NCI-H146 (cell line): Measurements from ENCODE around the gene GLYR1.
A peak's percentile ranks its signal among the peaks of the same experiment; 100 is the strongest.

ENCODE experiments used
- DNase-seq: peaks from one replicate; lab custom pipeline; 2025; lab: John Stamatoyannopoulos, UW

GLYR1 gene

DNA sequence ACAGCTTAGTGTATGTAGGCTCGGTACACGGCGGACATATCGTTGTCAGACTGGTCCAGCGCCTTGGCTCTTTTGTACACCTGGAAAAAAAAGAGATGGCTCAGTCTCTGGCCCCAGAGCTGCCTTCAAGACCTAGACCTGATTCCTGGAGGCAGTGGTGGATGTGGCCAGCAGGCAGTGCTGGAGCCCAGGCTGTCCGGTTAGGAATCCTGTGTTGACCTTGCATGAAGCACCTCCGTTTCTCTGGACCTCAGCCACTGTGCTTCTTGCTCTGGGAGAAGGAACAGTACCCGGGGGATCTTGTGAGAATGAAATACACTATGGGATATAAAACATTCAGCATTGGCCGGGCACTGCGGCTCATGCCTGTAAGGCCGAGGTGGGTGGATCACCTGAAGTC lies 41.9 kb downstream of the GLYR1 start:
- no peak for DNase-seq

DNA sequence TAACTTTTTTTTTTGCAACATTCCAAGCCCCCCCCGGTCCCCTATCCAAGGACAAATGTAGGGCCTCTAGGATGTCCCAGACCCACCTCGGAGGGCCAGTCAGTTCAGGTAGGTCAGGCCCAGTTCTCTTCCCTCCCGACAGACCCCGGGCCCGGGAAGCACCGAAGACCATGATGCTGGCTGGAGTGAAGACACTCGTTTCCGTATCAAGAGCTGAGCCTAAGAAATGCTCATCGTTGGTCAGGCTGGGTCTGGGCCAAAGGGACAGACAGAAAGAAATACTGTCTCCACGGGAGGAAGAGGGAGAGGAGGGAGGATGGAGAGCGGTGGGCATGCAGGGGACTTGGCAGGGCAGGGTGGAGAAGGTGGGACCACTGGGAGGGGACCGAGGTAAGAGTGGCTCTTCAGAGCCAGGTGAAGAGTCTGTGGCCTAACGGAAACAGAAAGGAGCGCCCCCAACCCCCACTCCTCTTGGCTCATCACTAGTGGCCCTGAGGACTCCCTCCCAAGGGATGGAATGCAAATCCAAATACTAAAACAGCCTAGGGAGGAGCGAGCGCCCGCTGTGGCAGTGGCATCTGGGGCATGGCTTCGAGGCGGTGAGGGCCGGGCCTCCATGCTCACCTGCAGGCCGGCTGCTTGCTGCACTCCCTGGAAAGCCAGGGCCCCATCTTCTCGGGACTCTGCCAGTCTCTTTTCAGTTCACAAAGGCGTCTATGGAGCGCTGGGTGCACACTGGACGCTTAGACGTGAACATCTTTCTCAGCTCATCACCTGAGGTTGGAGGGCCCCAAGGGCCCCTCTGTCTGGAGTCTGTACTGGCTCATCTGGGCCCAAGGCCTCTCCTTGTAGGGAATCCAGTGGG lies 43.0 kb downstream of the GLYR1 start:
- DNase-seq = no peak

DNA sequence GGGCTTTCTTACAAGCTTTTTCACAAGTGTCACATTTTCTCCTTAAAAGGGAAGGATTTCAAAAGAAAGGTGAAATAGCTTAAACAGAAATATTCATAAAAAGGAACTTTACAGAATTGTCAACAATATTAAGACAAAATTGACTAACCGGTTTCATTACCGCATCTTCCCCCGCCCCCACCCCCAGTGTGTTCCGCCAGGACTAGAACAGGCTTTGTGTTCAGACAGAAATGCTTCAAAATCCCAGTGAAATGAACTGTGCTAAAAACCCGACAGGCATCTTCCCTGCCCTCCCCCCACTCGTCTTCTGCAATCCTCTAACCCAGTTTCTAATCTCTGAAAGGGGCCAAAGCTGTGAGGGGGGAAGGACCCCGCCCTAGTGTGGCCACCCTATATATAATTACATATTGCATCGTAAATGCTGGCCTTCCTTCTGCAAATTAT lies 43.7 kb downstream of the GLYR1 start:
- DNase-seq = no peak

DNA sequence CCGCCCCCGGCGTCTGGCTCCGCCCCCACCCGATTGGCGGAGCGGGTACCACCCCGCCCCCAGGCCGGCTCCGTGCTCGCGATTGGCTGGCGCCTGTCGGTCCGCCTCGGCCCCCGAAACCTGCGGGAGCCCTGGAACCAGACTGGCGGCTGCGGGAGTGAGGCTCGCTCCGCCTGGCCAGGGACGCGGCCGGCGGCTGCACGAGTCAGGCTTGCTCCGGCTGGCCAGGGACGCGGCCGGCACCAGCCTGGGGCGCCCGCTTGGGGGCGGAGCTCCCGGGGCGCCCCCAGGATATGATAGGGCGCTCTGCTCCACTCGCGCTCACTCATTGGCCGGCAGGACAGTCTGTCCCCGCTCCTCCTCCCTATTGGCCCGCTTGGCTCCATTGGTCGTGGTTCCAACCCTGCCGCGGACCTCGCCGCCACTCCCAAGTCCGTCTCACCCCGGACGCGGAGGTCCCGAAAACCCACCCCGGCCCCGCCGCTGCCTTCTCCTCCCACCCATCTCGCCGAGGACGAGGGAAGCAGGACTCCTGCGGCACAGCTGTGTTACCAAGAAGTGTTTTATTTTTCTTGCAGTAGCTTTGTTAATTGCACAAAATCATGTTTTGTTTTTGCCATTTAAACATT lies 44.3 kb downstream of the GLYR1 start:
- peak; percentile 97 for DNase-seq

DNA sequence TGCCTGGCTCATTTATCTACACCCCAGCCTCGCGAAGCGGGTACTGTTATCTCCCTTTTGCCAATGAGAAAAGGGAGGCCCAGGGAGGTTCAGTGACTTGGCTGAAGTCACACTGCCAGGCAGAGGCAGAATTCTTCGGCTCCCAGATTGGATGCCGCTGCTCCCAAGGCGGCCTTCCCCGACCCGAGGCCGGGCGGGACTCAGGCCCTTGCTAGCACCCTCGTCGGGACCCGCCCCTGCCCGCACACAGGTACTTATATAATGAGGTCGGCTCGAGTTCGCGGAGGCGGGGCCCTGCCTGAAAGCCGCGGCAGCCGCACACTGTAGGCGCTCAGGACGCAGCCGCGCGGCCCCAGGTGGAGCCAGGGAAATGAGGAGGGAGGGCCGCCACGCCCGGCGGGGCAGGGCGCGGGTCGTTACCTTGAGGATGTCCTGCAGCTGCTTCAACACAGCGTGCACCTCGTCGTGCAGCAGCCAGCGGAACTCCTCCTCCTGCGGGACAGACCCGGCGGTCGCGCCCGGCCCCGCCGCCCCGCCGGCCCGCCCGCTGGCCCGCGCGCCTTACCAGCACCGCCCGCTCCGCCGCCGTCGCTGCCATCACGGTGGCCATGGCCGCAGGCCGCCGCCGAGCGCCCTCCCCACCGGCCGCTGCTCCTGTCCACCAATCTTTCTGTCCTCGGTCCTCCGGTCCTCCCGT lies 45.0 kb downstream of the GLYR1 start, which contains the start of gene ROGDI:
Gene ROGDI, minus strand, starts transcription at position 672 of the 697 bp plus-strand sequence. Its CDS starts 62 bp downstream, at position 610.
- peak; percentile 96 for DNase-seq

DNA sequence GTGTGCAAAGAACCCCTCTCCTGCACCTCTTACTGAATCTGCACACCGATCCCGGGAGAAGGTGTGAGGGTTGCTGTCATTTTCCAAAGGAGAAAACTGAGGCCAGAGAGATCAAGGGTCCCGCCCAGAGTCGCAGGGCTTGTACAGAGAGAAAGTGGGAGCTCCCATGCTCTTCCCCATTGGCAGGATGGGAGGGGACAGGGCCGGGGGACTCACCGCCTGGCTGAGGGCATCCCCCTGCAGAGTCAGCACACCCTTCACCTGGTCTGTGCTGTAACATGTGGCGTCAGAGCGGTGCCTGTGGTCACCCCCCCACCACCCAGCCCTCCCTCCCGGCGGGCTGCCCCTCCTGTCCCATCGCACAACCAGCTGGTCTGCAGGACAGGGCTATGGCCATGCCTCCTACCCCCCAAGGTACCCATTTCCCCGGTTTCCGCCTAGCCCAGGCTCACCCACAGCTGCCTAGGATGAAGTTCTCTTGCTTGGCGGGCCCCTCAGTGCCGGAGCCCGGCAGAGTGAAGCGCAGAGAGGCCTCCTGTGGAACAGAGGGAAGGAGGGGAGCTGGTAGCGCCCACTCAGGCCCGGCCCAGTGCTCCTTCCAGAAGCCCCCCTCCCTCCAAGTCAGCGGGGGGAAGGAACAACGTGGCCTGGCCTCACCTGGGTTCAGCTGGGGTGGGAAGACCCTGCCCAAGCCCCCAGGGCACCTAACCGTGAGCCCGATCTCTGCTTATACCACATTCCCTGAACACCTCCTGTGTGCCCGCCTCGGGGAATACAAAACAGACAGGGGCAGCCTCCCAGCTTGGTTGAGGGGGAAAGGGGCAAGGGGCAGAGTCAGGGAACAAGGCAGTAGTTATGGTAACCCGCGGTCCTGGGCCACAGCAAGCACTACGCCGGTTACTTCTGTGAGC lies 45.8 kb downstream of the GLYR1 start:
- DNase-seq = no peak

DNA sequence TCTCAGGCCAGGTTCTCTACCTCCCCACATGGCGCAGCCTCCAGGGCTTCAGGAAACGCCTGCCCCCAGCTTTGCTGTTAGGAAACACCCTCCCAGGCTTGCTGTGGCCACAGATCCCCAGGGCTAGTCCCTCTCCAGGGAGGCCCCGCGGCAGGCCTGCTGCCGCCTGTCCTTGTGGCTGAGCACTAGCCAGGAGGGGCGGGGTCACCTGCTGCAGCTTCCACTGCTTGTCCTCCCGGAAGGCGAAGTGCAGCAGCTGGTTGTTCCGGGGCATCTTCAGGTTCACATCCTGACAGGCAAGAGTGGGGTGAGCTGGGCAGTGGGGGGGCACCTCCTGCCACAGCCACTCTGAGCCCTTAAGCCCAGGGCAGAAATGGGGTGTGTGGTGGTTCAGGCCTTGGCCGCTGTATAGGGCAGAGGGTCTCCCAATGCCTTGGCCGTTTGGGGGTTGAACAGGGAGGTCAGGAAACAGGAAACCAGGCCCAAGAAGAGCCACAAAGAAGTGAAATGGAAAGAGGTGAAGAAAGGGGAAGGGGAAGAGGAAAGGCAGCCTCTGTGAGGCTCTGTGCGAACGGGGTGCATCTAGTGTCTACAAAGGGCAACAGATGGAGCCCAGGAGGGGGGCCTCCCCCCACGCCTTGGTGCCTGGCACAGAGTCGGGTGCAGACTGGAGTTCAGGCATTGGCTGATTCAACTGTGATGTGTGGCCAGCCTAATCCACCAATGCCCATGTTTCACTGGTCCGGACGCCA lies 46.6 kb downstream of the GLYR1 start:
- DNase-seq = no peak

DNA sequence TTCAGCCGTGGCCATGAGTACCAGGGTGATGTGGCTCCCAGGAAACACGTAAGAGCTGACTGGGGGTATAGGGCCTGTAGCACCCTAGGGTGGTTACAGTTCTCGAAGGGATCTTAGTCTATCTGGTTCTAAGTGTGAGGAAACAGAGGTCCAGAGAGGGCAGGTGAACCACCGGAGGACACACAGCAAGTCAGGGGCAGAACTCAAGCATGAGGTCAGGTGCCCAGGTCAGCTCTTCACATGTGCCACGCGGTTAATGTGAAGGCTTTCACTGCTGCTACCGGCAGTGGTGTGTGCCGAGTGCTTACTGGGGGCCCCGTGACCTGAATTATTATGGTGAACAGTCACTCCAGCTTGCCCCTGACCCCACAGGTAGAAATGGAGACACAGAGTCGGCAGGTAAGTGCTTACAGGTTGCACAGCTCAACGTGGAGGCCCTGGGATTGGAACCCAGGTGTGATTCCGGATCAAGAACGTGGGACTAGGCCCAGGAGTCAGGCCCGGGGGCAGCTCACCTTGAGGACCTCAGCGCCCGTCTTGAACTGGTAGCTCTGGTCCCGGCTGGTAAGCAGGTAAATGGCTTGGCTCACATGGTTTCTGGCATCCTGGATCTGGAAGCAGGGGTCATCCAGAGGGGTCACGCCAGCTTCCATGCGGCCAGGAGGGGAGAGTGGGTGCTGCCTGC lies 47.8 kb downstream of the GLYR1 start:
- DNase-seq = no peak

DNA sequence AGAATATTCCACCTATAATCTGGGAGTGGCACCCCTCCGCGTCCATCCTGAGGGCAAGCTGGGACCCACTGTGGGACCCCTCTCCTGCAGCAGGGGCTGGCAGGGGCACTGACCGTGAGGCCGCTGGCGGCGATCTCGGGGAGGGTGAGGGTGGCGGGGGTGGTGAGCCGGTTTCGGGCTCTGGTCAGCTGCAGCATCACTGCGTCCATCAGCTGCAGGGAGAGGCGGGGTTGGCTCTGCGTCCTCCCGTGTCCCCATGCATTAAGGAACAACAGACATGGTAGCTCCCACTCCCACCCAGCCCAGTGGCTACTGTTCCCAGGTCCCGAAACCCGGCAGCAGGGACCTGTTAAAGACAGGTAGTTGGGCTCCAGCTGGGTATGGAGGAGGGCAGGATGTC lies 48.6 kb downstream of the GLYR1 start:
- DNase-seq = no peak

DNA sequence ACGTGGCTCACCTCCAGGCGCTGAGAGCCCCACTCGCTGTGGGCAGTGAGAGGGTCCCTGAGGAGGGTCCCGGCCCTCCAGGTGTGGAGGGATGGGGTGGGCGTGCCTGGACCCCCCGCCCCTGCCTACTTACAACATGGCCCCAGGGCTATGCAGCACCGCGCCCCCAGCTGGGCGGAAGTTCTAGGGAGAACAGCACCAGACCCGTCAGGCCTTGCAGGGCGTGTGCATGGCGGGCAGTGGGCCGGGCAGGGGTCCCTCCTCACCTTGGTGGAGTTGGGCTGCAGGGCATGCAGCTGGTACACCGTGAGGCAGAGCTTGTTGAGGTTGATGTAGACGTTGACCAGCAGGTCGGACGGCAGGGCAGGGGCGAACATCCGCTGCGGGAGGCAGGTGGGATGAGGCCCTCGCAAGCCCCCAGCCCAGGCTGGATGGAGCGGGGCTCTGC lies 49.3 kb downstream of the GLYR1 start:
- no peak for DNase-seq

DNA sequence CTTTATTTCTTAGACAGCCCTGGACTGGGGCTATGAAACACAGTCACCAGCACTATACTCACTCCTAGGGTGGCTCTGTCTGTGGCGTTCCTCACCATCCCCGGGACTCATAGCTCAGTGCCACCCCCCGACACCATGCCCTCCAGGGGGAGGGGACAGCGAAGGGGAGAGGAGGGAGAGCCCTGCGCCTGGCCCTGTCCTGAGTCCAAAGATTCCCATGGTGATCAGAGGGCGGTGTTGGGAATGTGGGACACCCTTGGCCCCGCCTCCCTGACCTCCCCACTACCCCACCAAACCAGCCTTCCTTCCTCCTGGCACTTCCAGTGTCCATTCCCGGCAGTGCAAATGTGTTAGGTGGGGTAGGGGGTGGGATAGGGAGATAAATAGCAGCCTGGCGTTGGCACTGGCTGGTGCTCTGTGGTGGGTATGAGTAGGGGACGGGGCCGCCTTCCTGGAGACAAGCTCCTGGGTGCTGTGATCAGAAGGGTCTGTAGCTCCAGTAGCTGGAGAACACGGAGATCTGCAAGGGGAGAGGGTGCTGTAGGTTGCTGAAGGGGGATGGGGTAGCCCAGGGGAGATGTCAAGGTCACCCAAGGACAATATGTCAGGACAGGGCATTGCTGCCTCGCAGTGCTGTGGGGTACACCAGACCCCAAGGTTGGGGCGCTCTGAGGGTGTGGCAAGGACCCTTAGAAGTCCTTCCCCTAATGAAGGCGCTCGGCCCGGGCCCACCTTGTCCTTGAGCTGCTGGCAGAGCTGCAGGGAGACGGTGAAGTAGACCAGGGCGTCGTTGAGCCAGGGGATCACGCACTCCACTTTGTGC lies 49.9 kb downstream of the GLYR1 start:
- no peak for DNase-seq

DNA sequence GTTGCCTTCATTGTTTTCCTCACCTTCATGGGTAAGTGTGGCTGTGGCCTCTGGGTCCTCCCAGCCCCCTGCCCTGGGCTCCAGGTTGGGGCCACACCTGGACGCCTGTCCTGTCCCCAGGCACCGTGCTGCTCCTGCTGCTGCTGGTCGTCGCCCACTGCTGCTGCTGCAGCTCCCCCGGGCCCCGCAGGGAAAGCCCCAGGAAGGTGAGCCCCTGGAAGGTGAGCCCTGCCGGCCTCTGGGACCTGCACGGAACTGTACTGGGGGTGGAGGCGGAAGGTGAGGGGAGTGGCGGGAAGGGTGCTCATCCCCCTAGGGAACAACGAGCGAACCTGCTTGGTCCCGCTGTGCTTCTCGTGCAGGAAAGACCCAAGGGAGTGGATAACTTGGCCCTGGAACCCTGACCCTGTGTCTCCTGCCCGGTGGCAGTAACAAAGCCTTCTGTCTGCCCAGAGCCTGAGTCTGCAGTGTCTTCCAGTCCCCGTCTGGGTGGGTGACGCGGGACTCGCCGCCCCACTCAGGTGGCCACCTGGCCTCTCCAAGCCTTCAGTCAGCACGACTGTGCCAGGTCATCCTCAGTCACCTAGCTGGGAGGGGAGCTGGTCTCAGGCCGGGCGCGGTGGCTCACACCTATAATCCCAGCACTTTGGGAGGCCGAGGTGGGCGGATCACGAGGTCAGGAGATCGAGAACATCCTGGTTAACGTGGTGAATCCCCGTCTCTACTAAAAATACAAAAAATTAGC lies 51.1 kb downstream of the GLYR1 start:
- peak; percentile 64 for DNase-seq

DNA sequence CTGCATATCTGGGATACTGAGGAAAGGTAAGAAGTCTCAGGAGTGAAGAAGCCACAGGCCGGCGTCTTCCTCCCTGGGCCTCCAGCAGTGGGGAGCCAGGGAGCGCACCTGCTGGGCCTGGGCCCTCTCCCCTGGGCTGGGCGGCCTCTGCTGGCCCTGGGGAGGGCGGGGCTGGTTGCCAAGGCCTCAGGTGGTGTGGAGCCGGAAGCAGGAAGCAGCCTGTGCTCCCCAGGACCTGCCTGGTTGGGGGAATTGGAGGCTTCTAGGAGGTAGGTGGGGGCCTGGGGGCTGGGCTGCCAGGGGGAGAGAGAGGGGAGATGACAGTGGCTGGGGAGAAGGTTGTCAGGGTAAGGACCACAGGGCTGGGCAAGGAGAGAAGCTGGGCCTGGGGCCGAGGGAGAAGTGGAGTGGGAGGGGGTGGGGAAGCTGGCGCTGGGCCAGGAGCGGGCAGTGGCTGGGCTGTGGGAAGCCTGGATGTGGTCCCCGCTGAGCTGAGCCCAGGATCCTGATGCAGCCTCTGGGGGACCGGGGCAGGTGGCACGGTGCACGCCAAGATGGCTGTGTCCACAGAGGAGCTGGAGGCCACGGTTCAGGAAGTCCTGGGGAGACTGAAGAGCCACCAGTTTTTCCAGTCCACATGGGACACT lies 51.8 kb downstream of the GLYR1 start, which contains the start of gene SMIM22:
Gene SMIM22, plus strand, starts transcription at position 189 of the 647 bp plus-strand sequence. Its CDS starts 366 bp downstream, at position 555.
- DNase-seq = peak; percentile 95

DNA sequence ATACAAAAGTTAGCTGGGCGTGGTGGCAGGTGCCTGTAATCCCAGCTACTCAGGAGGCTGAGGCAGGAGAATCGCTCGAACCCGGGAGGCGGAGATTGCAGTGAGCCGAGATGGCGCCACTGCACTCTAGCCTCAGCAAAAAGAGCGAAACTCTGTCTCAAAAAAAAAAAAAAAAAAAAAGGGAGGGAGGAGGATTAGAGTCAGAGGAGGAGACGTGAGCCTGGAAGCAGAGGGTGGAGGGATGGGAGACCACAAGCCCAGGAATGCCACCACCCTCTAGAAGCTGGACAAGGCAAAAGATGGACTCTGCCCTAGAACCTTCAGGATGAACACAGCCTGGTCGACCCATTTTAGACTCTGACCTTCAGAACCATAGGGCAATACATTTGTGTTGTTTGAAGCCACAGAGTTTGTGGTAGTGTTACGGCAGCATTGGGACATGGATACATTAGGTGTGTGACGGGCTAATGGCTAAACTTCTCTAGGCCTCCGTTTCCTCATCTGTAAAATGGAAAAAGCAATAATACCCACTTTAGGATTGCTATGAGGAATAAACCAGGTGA lies 54.1 kb downstream of the GLYR1 start:
- no peak for DNase-seq

DNA sequence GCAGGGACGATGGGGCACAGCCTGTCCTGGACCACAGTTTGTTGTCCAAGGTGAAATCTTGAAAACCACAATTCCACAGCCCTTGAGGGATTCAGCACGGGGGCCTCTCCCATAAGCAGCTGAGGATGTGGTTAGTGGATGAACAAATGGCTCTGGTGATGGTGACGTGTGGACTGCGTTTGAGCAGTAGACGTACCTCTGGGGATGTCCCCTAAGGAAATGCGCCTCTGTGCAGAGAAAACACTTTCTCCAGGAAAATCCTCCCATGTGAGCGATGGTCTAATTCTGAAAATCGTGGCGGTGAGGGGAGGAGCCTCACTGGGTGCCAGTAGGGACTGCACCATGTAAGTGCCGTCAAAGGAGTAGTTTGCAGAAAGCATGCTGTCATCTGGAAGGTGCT lies 56.2 kb downstream of the GLYR1 start:
- DNase-seq = no peak

DNA sequence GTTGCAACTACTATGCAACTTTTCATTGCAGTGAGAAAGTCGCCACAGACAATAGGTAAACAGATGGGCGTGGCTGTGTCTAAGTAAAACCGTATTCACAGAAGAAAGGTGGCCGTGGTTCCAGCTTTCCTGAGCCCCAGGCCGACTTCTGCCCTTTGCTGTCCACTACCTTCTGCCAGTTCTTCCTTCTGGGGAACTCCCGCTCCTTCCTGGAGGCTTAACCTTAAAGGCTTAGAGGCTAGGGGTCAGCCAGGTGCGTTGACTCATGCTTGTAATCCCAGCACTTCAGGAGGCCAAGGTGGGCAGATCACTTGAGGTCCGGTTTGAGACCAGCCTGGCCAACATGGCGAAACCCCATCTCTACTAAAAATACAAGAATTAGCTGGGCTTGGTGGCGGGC lies 56.8 kb downstream of the GLYR1 start:
- DNase-seq = no peak

DNA sequence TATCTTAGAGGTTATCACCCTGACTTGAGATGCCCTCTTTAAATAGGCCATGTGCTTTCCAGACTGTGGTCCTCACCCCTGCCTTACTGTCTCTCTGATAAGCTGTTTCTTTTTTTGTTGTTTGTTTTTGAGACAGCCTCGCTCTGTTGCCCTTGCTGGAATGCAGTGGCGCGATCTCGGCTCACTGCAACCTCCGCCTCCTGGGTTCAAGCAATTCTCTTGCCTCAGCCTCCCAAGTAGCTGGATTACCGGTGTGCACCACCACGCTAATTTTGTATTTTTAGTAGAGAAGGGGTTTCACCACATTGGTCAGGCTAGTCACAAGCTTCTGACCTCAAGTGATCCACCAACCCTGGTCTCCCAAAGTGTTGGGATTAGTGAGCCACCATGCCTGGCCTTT lies 58.2 kb downstream of the GLYR1 start:
- DNase-seq = no peak

DNA sequence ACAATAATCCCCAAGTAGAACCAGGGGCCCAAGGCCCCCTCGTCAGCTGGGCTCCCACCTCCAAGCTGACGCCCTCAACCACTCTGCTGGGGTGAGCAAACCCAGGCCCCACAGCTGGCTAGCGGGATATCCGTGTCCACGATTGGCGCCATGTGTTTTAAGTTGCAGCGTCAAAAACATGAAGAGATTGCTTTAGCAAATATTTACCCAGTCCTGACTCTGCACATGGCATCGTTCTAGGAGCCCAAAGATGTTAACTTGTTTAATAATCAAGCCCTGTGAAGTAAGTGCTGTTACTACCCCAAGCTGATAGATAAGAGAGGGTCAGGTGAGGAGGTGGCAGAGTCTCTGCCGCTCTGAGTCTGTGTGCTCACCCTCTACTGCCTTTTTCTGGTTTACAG lies 58.6 kb downstream of the GLYR1 start:
- no peak for DNase-seq
